Retinal pigment epithelial cell (primary cell): ENCODE data around the gene KCNQ2.

ENCODE experiments used
- DNase-seq: peaks from one replicate; pipeline ENCODE4 v3.0.0-alpha.2; 2010; ENCODE audit warnings: low read depth
- H3K4me3 ChIP-seq: 2 replicates; pipeline ENCODE4 v1.5.1; 2011; ENCODE audit warnings: mild to moderate bottlenecking, low read length, control low read depth, moderate library complexity
- CTCF ChIP-seq: conservative IDR thresholded peaks from 2 replicates; pipeline ENCODE4 v1.5.1; 2011; ENCODE audit warnings: low read depth, low read length, control low read depth, inconsistent platforms

The KCNQ2 gene

GRCh38 chr20:63427206-63427605 is 45.2 kb downstream of the KCNQ2 start:
- no peak for DNase-seq
- H3K4me3 ChIP-seq: no peak overlapping the region
- no peak for TF ChIP-seq CTCF

- no peak for DNase-seq
- H3K4me3 ChIP-seq: no peak overlapping the region
- no peak for TF ChIP-seq CTCF
These were observed 46.5 kb downstream of the KCNQ2 start for GRCh38 chr20:63425846-63426485.

GRCh38 chr20:63424613-63425012 is 47.8 kb downstream of the KCNQ2 start:
- H3K4me3 ChIP-seq: no peak overlapping the region
- DNase-seq: no peak
- no peak for TF ChIP-seq CTCF

- no peak overlapping the region for H3K4me3 ChIP-seq
- no peak for DNase-seq
- no peak for TF ChIP-seq CTCF
These were observed 48.7 kb downstream of the KCNQ2 start for GRCh38 chr20:63423751-63424150.

- TF ChIP-seq CTCF: no peak
- no peak overlapping the region for H3K4me3 ChIP-seq
These were observed 49.8 kb downstream of the KCNQ2 start for GRCh38 chr20:63422653-63423052.

GRCh38 chr20:63421913-63422312 is 50.5 kb downstream of the KCNQ2 start:
- DNase-seq: no peak
- no peak for TF ChIP-seq CTCF
- no peak overlapping the region for H3K4me3 ChIP-seq

More at GRCh38 chr20:63422653-63423052, 49.8 kb downstream of the KCNQ2 start:
- no peak for DNase-seq

- no peak overlapping the region for H3K4me3 ChIP-seq
- TF ChIP-seq CTCF: no peak
These were observed 51.3 kb downstream of the KCNQ2 start for GRCh38 chr20:63421094-63421692.

More at GRCh38 chr20:63421094-63421692, 51.3 kb downstream of the KCNQ2 start:
- no peak for DNase-seq
